K562 (cell line): ENCODE results near the gene CPLX1. TPM values are rescaled to one million over a fixed set of nuclear protein-coding genes. Genes with fewer than 3 reads are reported as not detected.

Experiments used
- ATAC-seq: fragments of 200-7000 bp; cut with Tn5 transposase; 3 replicates; pipeline ENCODE4 v1.9.1; 2020; ENCODE audit warnings: moderate library complexity
- BruUV-seq: library from RNA; stranded (reverse); fragments of 400-500 nt; replicated peaks from 2 replicates; lab custom pipeline; 2021; lab: Mats Ljungman, UMichigan
- CTCF ChIA-PET: fragments of 300-600 bp; formaldehyde crosslinking; extraction: SDS; loops from one replicate; lab custom pipeline; 2021; ENCODE audit warnings: low intra/inter-chr PET ratio; lab: Yijun Ruan, JAX
- POLR2A ChIA-PET: fragments of 300-600, 350-650 bp; sonication (Branson Sonifier 250); formaldehyde crosslinking; extraction: SDS; loops from one replicate; lab custom pipeline; 2021; ENCODE audit warnings: antibody characterized with exemption, inconsistent platforms; lab: Yijun Ruan, JAX
- DNase-seq, 4 experiments: peaks; one replicate each; pipeline versions ENCODE4 v3.0.0 to v3.0.0-alpha.2; 2011 to 2018; ENCODE audit warnings: low spot score in 3 of 4, mixed read lengths in 3 of 4; ENCODE audit errors: extremely low read depth in 1 of 4
- FAIRE-seq: peaks from 2 replicates; lab custom pipeline; 2011; peaks lifted over from hg19 to GRCh38; lab: Jason Lieb, UNC
- H2AFZ ChIP-seq: 2 replicates; pipeline ENCODE4 v1.6.0; 2011; ENCODE audit warnings: low read depth, low read length, control low read depth, inconsistent platforms
- H3K27ac ChIP-seq: fragments of 200-600 bp; 3 replicates; pipeline ENCODE4 v1.8.0; 2011; ENCODE audit warnings: low read depth, mild to moderate bottlenecking, control low read depth, inconsistent platforms, low read length, moderate library complexity, mixed read lengths; ENCODE audit errors: extremely low read depth
- H3K27me3 ChIP-seq, 2 experiments: fragments of 300-600 bp in 1 of 2; 2 replicates in 1 of 2; 3 replicates in 1 of 2; pipeline versions ENCODE4 v1.6.0 to v1.8.0; 2011; ENCODE audit warnings: inconsistent platforms in 2 of 2, low read length in 2 of 2, mild to moderate bottlenecking in 1 of 2, mixed read lengths in 1 of 2, moderate library complexity in 1 of 2; ENCODE audit not compliant: control insufficient read depth in 2 of 2, insufficient read depth in 2 of 2
- H3K36me3 ChIP-seq: fragments of 300-600 bp; 3 replicates; pipeline ENCODE4 v1.8.0; 2011; ENCODE audit warnings: mild to moderate bottlenecking, low read length, inconsistent platforms; ENCODE audit not compliant: control insufficient read depth, insufficient read depth
- H3K4me1 ChIP-seq, 2 experiments: fragments of 200-600 bp in 1 of 2; replicated peaks in 1 of 2; 2 replicates in 1 of 2; 3 replicates in 1 of 2; pipeline versions ENCODE4 v1.5.1 to v1.8.0; 2011; ENCODE audit warnings: inconsistent platforms in 2 of 2, low read length in 2 of 2, mild to moderate bottlenecking in 1 of 2, mixed read lengths in 1 of 2, moderate library complexity in 1 of 2; ENCODE audit not compliant: control insufficient read depth in 2 of 2, insufficient read depth in 2 of 2
- H3K4me2 ChIP-seq: 2 replicates; pipeline ENCODE4 v1.6.1; 2011; ENCODE audit warnings: low read length, control low read depth, inconsistent platforms, mixed read lengths; ENCODE audit not compliant: insufficient read depth
- H3K4me3 ChIP-seq: fragments of 200-600 bp; sonication (generic), shearing (Covaris generic); 2 replicates; pipeline ENCODE4 v1.5.1; 2016; ENCODE audit warnings: control low read depth, inconsistent platforms
- H3K79me2 ChIP-seq: fragments of 200-600 bp; 3 replicates; pipeline ENCODE4 v1.8.0; 2011; ENCODE audit warnings: low read length, inconsistent platforms; ENCODE audit not compliant: control insufficient read depth, insufficient read depth
- H3K9ac ChIP-seq, 2 experiments: 2 replicates each; pipeline versions ENCODE4 v1.6.0 to v1.6.1; 2011; ENCODE audit warnings: low read depth in 2 of 2, low read length in 2 of 2, control low read depth in 1 of 2, inconsistent platforms in 1 of 2, mild to moderate bottlenecking in 1 of 2, mixed read lengths in 1 of 2; ENCODE audit not compliant: insufficient read depth in 1 of 2
- H3K9me1 ChIP-seq: one replicate; pipeline ENCODE4 v1.6.0; 2011; ENCODE audit warnings: inconsistent platforms, mild to moderate bottlenecking, low read length, moderate library complexity; ENCODE audit not compliant: control insufficient read depth, insufficient read depth
- H3K9me3 ChIP-seq: replicated peaks from 2 replicates; pipeline ENCODE4 v1.5.1; 2011; ENCODE audit warnings: low read depth, low read length, inconsistent platforms; ENCODE audit not compliant: control insufficient read depth, insufficient read depth
- H4K20me1 ChIP-seq: replicated peaks from 2 replicates; pipeline ENCODE4 v1.6.1; 2011; ENCODE audit warnings: low read length, inconsistent platforms, mixed read lengths; ENCODE audit not compliant: control insufficient read depth, insufficient read depth
- ARNT ChIP-seq, 2 experiments: fragments of 450-650 bp; IDR thresholded peaks; 2 replicates each; pipeline ENCODE4 v1.6.1; 2016; ENCODE audit warnings: mild to moderate bottlenecking in 1 of 2
- CTBP1 ChIP-seq: fragments of 450-650 bp; IDR thresholded peaks from 2 replicates; pipeline ENCODE4 v1.6.1; 2016; ENCODE audit warnings: borderline replicate concordance
- EHMT2 ChIP-seq: fragments of 450-650 bp; IDR thresholded peaks from 2 replicates; pipeline ENCODE4 v1.6.1; 2018; ENCODE audit warnings: antibody characterized with exemption
- GATAD2B ChIP-seq: fragments of 450-650 bp; IDR thresholded peaks from 2 replicates; pipeline ENCODE4 v1.6.1; 2017; ENCODE audit warnings: mild to moderate bottlenecking, borderline replicate concordance
- MNT ChIP-seq, 2 experiments: fragments of 450-650 bp; conservative IDR thresholded peaks; 2 replicates each; pipeline ENCODE4 v1.6.1; 2017; ENCODE audit warnings: mild to moderate bottlenecking in 2 of 2, moderate library complexity in 2 of 2
- NUFIP1 ChIP-seq: fragments of 450-650 bp; IDR thresholded peaks from 2 replicates; pipeline ENCODE4 v1.6.1; 2018; ENCODE audit not compliant: partially characterized antibody
- PCBP1 ChIP-seq: fragments of 200-400 bp; formaldehyde crosslinking; IDR thresholded peaks from 2 replicates; pipeline ENCODE4 v1.6.1; 2018; ENCODE audit warnings: mild to moderate bottlenecking, low read depth, low read length; ENCODE audit not compliant: poor library complexity, severe bottlenecking
- RB1 ChIP-seq: fragments of 450-650 bp; IDR thresholded peaks from 2 replicates; pipeline ENCODE4 v1.6.1; 2017; ENCODE audit warnings: low read depth, mild to moderate bottlenecking
- THRB ChIP-seq: fragments of 450-650 bp; formaldehyde crosslinking; conservative IDR thresholded peaks from 2 replicates; pipeline ENCODE4 v1.4.0; 2022; ENCODE audit warnings: mild to moderate bottlenecking, missing genetic modification characterization
- YBX1 ChIP-seq: fragments of 450-650 bp; IDR thresholded peaks from 2 replicates; pipeline ENCODE4 v1.7.1; 2016; ENCODE audit warnings: mild to moderate bottlenecking
- ZBTB7A ChIP-seq: IDR thresholded peaks from 2 replicates; pipeline ENCODE4 v1.6.1; 2011; ENCODE audit warnings: low read depth, mild to moderate bottlenecking, low read length, moderate library complexity, borderline replicate concordance; ENCODE audit not compliant: control insufficient read depth
- ZFP91 ChIP-seq: sonication (generic); formaldehyde crosslinking; IDR thresholded peaks from 2 replicates; pipeline ENCODE4 v1.8.0; 2022; ENCODE audit warnings: mild to moderate bottlenecking, missing genetic modification reagents
- ZNF282 ChIP-seq: sonication (generic); formaldehyde crosslinking; IDR thresholded peaks from 2 replicates; pipeline ENCODE4 v1.8.1; 2023; ENCODE audit warnings: missing genetic modification reagents
- ZNF766 ChIP-seq: fragments of 200-800 bp; sonication (Bioruptor generic); conservative IDR thresholded peaks from 2 replicates; pipeline ENCODE4 v1.6.1; 2016; ENCODE audit warnings: missing genetic modification characterization, missing compliant biosample characterization
- WGBS: fragments of 100-300 bp; shearing (Covaris generic); methylation state at CpG from one replicate; pipeline ENCODE4 v1.1.6; 2016; ENCODE audit warnings: low coverage, mixed read lengths; ENCODE audit not compliant: insufficient coverage; ENCODE audit errors: missing lambda C conversion rate; 5-methylcytosine and 5-hydroxymethylcytosine counted together
- in situ Hi-C: fragments of 300-500 bp; cut with MboI; formaldehyde crosslinking; loops from 4 replicates; pipeline ENCODE4 v1.15.0; 2018; ENCODE audit warnings: inconsistent platforms, mixed read lengths
- intact Hi-C: fragments of 100-400 bp; cut with micrococcal nuclease; formaldehyde crosslinking; loops from 2 replicates; pipeline ENCODE4 v1.14.2; 2022
- polyA plus RNA-seq, 8 experiments: library from polyadenylated mRNA; depleted of rRNA in 4 of 8; stranded (reverse) in 5 of 8; unstranded in 3 of 8; fragments of >200 nt; fragmentation: Nextera tagmentation in 2 of 8; fragmentation: Illumina TruSeq in 1 of 8; extraction: Ambion mirVana in 2 of 8; extraction: Trizol in 1 of 8; gene quantifications; 2 replicates each; pipeline versions ENCODE4 v1.2.1 to v1.2.3, GENCODE V29; 2011 to 2014; ENCODE audit warnings: inconsistent platforms in 1 of 8, missing spikeins in 1 of 8
- total RNA-seq, 7 experiments: library from RNA; depleted of rRNA in 6 of 7; stranded (reverse); fragments of >200 nt in 6 of 7; fragmentation: Illumina TruSeq in 2 of 7; extraction: Trizol in 2 of 7; gene quantifications; 2 replicates each; pipeline versions ENCODE4 v1.2.1 to v1.2.3, GENCODE V29; 2011 to 2021; ENCODE audit warnings: low replicate concordance in 1 of 7

CPLX1 gene
- total and polyA plus RNA-seq, 9 of the 15 experiments (the other 6 are each of a cell fraction or from before 2014, with no cell fraction given), result 0.03 to 3.3 (median 0.17) TPM; not detected in 2

- TF ChIP-seq THRB (CRISPR knock-in tag), result no peak
- TF ChIP-seq ZNF282 (CRISPR knock-in tag), result no peak
- no peak for TF ChIP-seq ZNF766 (CRISPR knock-in tag)
- TF ChIP-seq CTBP1, result no peak
Measured at GRCh38 chr4:826508-827208, 729 bp upstream of the CPLX1 start (continued).

GRCh38 chr4:825063-825970 lies 612 bp downstream of the CPLX1 start:
- H3K79me2 ChIP-seq, result no peaks in the 10 kb centered on the region
- intact Hi-C loops (no loop called here), in situ Hi-C loops (no loop called here)
- no peaks in the 10 kb centered on the region for H3K36me3 ChIP-seq
- peaks cover 9 to 70% of the 10 kb centered on the region in 2 experiments; a peak in 4 of 5 replicates for H3K27me3 ChIP-seq
- peaks cover 0 to 70% of the 10 kb centered on the region in 2 experiments; a peak in 3 of 5 replicates for H3K4me1 ChIP-seq
- WGBS, result under 1% methylated on average over 20 of the region's 94 CpGs
- BruUV-seq, result no TSS peak
- CTCF ChIA-PET, result no interaction called here
- H3K4me3 ChIP-seq, result peak overlapping the region; percentile 43
- POLR2A ChIA-PET, result no interaction called here
- peak overlapping the region in 1 of 2 experiments; percentile 35; a peak in 2 of 4 replicates for H3K9ac ChIP-seq
- no peak overlapping the region for H3K4me2 ChIP-seq
- H3K9me3 ChIP-seq, result no peaks in the 10 kb centered on the region
- FAIRE-seq (no peak), ATAC-seq (peak; percentile 67), DNase-seq (peak; percentile 53 to 89 (median 84))
- H2AFZ ChIP-seq, result no peak overlapping the region
- no peaks in the 10 kb centered on the region for H3K9me1 ChIP-seq
- no peaks in the 10 kb centered on the region; the same call in 1 of the 2 replicates for H4K20me1 ChIP-seq
- no peak overlapping the region for H3K27ac ChIP-seq
- TF ChIP-seq MNT (conservative IDR thresholded peaks at IDR 0.05) (peak in 1 of 2 experiments; percentile 46; a peak in 1 of 4 replicates), RB1 (peak; percentile 20; the same call in 1 of the 2 replicates), EHMT2 (peak; percentile 59; the same call in 1 of the 2 replicates), ARNT (IDR thresholded peaks at IDR 0.05) (no peak), ZBTB7A (peak; percentile 96), ZFP91 (CRISPR knock-in tag) (no peak), NUFIP1 (no peak), GATAD2B (peak; percentile 41; the same call in 1 of the 2 replicates), YBX1 (no peak), PCBP1 (peak; percentile 85)
